ENCODE data around the gene ARMC9.
"Not testable (repeated sequence)": the region's sequence is repeated elsewhere in the genome, so short reads cannot be mapped to it uniquely, and the experiment has no call there.

ARMC9 gene

DNA sequence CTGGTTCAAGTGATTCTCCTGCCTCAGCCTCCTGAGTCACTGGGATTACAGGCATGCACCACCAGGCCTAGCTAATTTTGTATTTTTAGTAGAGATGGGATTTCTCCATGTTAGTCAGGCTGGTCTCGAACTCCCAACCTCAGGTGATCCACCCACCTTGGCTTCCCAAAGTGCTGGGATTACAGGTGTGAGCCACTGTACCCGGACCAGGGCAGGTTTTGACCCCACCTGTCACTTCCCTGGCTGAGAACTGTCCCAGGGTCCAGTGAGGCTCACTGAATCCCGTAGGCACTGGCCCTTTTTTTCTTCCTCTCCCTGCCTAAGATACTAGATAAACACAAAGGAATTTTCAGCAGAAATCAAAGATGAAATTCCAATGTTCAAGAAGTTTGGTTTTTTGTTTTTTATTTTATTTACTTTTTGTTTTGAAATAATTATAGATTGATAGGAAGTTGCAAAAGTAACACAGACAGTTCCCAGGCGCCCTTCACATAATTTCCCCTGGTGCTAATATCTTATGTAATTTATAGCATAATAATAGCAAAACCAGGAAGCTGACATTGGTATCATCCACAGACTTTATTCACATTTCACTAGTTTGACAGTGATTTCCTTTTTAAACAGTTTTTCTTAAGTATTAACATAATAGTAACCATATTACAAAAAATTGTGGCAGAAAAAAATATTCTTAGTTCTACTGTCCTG lies 144.7 kb downstream of the ARMC9 start:
- no peak for DNase-seq

DNA sequence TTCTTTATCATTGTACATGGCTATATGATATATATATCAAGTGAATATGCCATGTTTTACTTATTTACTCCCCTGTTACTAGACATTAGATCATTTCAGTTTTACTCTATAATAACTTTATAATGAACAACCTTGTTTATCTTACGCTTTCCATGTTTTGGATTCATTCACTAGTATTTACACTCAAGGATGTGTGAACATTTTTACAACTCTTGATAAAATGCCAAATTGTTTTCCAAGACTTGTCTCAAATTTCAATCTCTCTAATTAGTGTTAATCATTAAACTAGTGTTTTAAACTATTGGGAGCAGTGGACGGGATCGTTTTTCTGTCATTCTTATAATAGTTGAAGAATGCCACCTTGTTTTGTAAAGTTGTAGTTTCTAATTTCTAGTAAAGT lies 145.6 kb downstream of the ARMC9 start:
- DNase-seq, result no peak

DNA sequence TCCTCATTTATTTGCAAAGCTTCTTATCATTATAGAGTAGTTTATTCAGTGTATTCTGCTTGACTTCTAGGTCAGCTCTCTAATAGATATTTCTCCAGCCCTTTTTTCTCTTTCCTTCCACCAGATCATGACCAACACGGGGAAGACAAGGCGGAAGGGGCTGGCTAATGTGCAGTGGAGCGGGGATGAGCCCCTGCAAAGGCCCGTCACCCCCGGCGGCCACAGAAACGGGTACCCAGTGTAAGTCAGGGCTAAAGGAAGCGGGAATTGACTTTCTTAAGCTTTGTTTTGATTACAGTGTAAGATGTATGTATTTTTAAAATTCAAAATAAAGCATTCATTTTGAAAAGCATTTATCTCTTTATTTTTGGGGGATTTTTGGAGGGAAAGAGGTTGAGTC lies 146.4 kb downstream of the ARMC9 start:
- DNase-seq, result no peak

DNA sequence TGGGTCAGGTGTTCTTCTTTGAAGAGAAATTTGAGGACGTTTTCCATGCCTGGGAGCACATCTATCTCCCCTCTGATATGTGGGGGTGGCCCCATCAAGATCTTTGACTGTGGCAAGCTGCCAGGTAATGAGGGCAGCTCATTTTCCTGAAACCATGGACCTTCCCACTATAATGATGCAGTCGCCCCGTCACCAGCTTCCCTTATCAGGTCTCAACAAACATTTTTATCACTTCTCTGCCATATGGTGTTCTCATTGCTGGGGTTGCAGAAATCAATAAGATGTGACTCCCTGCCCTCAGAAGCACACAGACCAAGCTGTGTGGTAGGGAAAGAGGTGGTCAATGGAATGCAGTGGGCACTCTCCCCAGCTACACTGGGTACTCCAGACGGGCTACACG lies 148.7 kb downstream of the ARMC9 start:
- no peak for DNase-seq

DNA sequence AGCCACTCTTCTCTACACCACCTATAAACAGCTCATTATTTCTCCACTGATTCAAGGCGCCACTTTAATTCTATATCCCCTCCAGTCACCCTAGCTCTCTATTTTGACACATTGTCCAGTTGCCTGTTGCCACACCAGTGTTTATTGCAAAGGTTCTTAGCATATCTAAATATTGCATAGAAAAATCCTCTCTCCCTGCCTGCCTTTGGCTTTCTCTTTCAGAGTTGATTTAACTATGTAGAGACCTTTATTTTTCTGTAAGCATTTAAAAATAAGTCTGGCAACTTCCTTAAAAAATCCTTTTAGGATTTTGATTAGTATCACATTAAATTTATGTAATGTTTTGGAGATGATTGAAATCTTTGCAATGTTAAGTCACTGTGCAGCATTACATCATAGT lies 149.2 kb downstream of the ARMC9 start:
- DNase-seq, result no peak

DNA sequence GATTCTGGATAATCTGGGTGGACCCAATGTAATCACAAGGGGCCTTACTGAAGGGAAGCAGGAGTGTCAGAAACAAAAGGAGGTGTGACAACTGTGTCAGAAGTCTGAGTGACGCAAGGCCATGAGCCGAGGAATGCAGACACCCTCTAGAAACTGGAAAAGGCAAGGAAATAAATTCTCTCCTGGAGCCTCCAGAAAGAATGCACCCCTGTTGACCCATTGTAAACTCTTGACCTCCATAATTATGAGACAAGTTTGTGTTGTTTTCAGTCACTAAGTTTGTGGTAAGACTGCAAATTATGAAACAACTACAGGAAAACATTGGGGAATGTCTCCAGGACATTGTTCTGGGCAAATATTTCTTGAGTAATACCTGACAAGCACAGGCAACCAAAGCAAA lies 149.7 kb downstream of the ARMC9 start:
- DNase-seq, result peak; percentile 8

DNA sequence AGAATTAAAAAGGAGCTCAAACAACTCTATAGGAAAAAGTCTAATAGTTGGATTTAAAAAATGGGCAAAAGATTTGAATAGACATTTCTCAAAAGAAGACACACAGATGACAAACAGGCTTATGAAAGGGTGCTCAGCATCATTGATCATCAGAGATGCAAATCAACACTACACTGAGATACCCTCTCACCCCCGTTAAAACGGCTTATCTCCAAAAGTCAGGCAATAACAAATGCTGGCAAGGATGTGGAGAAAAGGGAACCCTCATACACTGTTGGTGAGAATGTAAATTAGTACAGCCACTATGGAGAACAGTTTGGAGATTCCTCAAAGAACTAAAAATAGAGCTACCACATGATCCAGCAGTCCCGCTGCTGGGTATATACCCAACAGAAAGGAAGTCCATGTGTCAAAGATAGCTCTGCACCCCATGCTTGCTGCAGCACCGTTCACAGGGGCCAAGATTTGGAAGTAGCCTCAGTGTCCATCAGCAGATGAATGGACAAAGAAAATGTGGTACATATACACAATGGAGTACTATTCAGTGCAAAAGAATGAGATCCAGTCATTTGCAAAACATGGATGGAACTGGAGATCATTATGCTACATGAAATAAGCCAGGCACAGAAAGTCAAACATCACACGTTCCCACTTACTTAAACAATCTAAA lies 150.4 kb downstream of the ARMC9 start:
- DNase-seq, result no peak

DNA sequence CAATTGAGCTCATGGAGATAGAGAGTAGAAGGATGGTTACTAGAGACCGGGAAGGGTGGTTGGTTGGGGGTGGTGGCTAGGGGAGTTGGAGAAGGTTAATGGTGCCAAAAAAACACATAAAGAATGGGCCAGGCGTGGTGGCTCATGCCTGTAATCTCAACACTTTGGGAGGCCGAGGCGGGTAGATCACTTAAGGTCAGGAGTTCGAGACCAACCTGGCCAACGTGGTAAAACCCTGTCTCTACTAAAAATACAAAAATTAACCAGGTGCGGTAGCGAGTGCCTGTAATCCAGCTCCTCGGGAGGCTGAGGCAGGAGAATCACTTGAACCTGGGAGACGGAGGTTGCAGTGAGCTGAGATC lies 150.9 kb downstream of the ARMC9 start:
- DNase-seq, result not testable (repeated sequence)

DNA sequence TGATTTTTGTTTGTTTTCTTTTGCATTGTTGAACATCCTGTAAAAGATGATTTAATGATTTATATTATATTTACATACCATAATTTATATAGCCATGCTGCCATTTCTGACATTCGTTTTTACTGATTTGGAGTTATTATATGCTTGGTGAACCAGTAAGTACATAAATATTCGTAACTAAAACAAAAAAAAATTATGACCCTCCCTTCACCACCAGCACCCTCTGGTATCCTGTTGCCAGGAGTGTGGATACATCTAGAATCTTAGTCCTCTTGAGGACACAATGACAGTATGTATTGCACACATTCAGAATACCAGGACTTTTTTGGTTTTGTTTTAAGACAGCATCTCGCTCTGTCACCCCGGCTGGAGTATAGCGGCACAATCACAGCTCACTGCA lies 153.2 kb downstream of the ARMC9 start:
- no peak for DNase-seq

DNA sequence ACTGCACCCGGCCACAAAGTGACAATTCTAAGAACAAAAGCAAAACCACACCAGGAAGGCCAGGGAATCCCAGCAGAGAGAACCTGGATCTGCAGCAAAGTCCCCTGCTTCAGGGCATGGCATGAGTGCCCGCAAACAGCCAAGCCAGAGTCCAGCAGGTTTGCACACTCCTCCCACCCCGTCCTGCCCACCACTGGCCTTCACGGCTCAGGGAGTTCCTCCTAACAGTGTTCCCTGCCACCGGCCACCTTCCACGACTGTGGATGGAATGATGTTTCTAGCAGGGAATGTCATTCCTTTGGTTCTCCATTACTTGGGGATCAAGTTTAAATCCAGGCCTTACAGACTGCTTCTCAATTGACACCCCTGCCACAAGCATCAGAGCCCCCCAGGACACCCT lies 155.0 kb downstream of the ARMC9 start:
- no peak for DNase-seq

DNA sequence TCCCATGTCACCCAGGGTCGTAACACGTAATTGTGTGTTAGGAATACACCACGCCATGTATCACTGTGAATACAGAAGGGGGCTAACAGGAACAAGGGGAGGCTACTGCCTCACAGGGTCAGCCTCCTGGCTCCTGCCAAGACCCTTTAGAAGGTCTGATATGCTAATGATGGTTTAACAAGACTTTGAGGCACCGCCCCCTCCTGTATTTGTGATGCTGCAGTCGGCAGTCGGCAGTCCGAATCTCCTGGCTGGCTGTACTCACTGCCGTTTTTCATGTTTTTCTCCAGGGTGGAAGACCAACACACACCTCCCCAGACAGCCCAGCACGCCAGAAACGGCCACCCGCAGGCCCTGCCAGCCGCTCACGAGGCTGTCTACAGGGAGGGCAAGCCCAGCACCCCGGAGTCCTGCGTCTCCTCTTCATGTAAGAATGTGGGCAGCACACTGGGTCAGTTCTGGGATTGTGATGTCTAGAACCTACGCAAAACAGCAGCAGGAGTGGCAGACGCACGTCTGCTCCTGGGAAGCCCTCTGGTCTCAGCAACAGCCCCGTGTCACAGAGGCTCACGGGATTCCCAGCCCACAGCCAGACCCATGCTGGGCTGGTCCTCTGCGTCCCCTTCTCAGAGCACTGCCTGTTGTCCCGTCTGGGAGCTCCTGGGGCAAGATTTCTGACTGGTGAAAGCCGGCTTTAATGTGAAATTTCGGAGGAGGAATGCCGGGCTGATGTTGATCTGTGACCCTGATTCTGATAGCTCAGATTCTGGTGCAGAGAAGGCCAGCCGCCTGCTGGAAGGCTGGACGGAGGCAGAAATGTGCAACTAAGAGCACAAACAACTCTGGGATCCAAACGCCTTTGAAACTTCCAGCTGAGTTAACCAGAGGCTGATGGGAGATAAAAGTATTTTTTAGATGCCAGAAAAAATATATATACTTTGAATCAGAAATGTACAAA lies 157.4 kb downstream of the ARMC9 start:
- DNase-seq, result no peak

DNA sequence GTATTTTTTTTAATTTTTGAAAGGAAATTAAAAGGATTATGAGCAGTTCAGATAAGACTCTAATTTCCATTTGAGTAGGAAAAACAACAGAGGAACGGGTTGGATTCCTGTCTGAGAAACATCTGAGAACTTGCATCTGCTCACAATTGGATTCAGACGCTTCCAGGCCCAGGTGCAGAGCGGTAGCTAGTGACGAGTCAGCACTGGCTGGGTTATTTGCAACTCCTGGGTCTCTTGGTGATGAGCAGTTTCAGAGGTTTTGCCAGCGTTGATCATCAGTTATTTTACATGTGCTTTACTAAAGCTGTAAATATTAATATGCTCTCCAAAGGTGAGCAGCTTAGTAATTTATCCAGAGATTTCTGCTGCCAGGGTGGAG lies 158.0 kb downstream of the ARMC9 start:
- no peak for DNase-seq

DNA sequence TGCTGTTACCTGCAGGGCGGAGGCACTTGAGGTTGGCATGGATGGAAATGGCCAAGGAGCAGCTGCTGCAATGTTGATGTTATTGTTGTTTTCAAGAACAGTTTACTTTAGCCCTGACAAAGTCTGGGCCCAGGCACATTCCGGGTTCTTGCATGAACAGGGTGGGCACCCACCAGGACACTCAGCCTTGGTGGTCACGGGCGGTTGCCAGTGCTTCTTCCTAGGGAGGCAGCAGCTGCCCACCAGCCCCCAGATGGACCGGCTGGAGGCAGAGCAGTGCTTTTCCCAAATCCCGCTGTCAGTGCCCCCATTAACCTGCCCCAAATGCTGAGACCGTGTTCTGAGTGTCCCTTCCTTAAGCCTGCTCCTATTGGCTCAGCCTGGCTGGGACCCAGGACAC lies 158.6 kb downstream of the ARMC9 start:
- no peak for DNase-seq

DNA sequence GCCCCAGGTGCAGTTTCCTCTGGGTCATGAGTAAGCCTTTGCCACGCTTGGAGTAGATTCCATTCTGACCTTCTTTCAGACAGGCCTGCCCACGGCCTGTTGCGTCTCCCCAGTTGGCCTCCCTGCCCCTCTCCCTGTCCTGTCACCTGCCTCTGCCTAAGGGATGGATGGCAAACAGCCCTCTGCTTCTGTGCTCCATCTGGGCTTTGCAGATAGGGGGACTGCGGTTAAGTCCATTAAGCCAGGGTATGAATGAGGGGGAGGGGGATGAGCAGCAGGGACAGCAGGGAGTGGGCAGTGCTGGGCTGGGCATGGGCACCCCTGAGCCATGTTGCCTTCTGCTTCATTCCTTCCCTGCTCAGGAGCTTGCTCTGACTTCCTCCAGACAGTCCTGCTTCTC lies 159.5 kb downstream of the ARMC9 start:
- DNase-seq, result no peak

DNA sequence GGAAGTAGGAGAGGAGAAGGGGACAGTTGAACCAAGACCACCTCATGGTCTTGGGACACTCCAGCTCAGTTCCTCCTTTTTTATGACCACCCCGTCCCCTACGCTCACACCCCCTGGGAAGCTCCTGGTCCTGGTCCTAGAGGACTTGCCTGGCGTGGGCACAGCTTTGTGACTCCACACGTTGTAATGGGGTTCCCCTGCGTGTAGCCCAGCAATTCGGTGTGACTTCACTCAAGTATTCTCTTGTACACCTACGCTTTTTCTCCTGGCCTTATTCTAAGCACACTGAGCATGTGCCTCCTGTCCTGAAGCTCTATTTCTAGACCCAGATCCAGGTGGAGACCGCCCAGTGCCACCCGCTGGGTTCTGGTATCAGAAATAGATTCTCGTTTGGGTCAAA lies 161.0 kb downstream of the ARMC9 start:
- no peak for DNase-seq

DNA sequence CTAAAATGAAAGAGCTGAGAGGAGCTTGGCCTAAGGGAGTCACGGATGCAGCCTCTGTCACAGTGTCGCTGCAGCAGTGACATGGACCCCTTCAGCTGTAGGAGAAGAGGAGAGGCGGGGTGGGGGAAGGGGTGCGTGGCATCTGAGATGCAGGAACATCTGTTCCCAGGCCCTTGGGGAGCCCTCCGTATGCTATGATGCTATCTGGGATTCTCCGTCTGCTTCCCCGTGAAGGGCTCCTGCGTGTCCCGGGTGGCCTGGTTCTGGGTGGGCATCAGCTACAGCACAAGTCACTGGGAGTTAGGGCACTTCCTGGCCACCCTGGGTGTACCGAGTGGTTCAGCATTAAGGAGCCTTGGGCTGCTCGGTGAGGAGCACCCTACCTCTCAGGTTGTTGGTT lies 161.5 kb downstream of the ARMC9 start:
- no peak for DNase-seq

DNA sequence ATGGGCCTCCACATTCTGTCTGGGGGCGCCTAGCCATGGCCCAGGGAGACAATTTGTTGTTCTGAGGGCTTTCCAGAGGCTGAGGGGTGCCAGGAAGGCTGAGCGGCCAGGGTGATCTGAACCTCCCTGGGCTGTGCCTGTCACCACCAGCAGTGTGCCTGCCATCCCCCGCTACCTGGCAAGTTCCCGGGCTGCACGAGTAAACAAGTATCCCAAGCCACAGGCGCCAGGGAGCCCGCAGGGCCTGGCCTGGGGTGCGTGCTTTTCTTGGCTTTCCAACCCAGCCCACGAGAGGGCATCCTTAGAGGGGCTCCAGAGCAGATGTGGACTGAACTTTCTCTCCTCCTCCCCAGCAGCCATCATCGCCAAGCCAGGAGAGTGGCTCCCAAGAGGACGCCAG lies 162.0 kb downstream of the ARMC9 start:
- DNase-seq, result no peak

DNA sequence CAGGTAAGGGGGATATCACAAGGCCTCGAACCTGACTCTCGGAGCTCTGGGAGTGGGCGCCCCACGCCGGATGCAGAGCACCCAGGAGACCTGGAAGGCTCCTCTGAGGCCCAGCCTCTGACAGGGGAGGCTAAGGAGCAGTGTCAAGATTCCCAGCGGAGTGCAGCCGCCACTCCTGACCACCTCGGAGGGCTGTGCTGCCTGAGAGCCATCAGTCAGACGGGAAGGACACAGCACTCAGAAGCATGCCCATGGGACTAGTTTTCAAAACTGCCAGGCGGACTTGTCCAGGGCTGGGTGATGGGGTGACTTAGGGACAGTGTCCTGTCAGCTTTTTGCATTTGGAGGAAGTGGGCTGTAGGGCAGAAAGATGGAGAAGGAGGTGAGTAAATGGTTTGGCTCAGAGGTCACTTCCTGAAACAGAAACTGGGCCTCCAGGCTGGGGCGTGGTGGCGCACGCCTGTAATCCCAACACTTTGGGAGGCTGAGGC lies 162.5 kb downstream of the ARMC9 start:
- DNase-seq, result no peak

DNA sequence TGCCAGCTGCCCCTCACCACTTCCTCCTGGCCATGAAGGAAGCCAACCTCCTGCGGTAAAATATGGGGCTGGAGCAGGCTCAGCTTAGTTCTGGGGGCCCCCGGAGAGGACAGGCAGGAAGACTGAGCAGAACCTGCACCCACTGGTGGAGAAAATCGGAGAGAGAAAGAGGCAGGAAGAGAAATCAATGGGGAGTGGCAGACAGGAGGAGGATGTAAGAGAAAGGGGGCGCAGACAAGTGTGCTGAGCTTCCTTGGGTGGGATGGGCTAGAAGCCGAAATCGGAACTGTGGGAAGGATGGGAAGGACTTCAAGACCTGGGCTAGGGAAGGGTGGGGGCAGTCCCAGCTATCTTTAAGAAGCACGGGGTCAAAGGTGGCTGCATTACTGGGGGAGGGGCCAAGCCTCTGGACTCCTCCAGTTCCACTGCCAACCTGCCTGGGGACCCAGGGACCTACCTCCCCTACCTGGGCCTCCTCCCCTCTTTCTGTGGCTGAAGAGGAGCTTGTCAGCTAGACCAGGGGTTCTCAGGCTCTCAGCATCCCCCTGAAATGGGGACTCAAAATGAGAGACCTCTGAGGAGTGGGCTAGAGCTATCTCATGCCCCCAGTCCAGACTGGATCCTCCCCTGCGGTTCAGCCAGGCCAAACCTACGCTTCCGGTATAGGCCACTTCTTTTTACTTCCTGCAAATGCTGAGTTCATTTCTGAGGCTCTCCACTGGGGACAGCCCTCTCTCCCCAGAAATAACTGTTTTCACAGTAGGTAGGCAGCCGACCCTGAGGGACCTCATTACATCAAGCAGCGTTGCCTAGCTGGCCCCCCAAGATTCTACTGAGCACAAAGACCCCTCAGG lies 163.5 kb downstream of the ARMC9 start:
- DNase-seq, result no peak

DNA sequence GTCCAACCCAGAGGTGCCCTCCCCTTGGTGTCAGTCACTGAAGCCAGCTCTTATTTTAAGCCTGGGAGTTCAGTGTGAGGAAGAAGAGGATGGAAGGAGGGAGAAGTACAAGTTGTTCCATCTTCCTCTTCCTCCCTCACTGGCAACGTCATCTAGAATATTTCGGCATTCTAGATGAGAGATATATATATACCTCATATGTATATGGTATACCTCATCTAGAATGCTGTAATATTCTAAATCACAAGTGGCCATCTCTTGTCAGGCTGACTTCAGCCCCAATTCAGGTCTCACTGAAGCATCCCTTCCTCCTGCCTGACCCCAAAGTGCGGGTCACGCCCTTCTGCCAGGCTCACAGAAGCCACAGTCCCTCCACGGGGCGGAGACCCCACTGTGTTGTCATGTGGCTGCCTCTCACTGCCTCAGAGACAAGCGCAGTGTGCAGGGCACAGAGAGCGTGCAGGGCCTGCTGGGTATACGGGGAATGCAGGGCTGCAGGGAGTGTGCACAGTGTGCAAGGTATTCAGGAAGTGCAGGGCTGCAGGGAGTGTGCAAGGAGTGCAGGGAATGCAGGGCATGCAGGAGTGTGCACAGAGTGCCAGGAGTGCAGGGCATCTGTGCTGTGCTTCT lies 164.2 kb downstream of the ARMC9 start:
- no peak for DNase-seq

DNA sequence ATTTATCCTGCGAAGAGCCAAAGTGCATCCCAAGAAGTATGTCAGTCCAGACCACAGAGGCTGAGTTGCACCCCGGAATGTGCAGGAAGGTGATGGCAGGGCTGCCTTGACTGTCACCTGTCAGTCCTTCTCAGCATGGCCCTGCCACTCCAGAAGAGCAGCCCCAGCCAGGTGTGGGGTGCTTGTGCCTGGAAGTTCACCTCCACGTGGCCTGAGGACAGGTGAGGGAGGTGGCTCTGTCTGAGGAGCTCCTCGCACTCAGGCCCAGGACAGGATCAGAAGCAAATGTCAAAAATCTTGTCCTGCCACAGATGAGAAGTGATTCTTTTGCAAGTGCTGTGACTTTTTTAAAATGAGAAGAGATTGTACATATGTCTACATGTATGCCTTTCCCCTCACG lies 165.6 kb downstream of the ARMC9 start:
- DNase-seq, result no peak
